Gastrocnemius medialis (tissue), 4 donors: ENCODE data around the gene VAMP1.

Experiments
- CTCF ChIP-seq, 5 experiments: fragments of 450-650 bp in 3 of 5; fragments of 200-600 bp in 2 of 5; sonication (generic) in 2 of 5; IDR thresholded peaks in 4 of 5; conservative IDR thresholded peaks in 1 of 5; 1 replicate in 4 of 5; 2 replicates in 1 of 5; pipeline ENCODE4 v1.5.1; 2016 to 2019; ENCODE audit warnings: antibody characterized with exemption in 5 of 5, mild to moderate bottlenecking in 3 of 5, moderate library complexity in 3 of 5
- POLR2A ChIP-seq, 2 donors: fragments of 450-650 bp; IDR thresholded peaks; one replicate each; pipeline ENCODE4 v1.6.1; 2017; ENCODE audit warnings: antibody characterized with exemption in 2 of 2, mild to moderate bottlenecking in 2 of 2, moderate library complexity in 2 of 2

- TF ChIP-seq CTCF (IDR thresholded peaks at IDR 0.05 in 4 of 5, conservative IDR thresholded peaks at IDR 0.05 in 1 of 5): no peak
- no peak for TF ChIP-seq POLR2A (IDR thresholded peaks at IDR 0.05)
Measured at GRCh38 chr12:6440391-6440790, 30.1 kb downstream of the VAMP1 start.
